MM.1S (cell line): ENCODE measurements around the gene FYB1.

ENCODE experiments used
- CTCF ChIP-seq: fragments of 300-600 bp; sonication (generic); IDR thresholded peaks from 2 replicates; pipeline ENCODE4 v1.5.1; 2016; ENCODE audit warnings: antibody characterized with exemption, low read length, mixed read lengths
- EZH2 ChIP-seq: fragments of 300-600 bp; sonication (generic); optimal IDR thresholded peaks from 2 replicates; pipeline ENCODE3; 2017; ENCODE audit warnings: low read depth, mild to moderate bottlenecking, antibody characterized with exemption, low read length, mixed read lengths
- EZH2phosphoT487 ChIP-seq: fragments of 300-600 bp; sonication (generic); IDR thresholded peaks from 2 replicates; pipeline ENCODE4 v1.6.1; 2018; ENCODE audit warnings: antibody characterized with exemption, low read length

- TF ChIP-seq CTCF: no peak
- TF ChIP-seq EZH2: no peak
- no peak for TF ChIP-seq EZH2phosphoT487
These were observed 6.7 kb upstream of the FYB1 start for GRCh38 chr5:39226100-39226451.
